ENCODE measurements around the gene TAS2R41. TPM values are rescaled to one million over a fixed set of nuclear protein-coding genes. Genes with fewer than 3 reads are reported as not detected.

Gene TAS2R41
- total RNA-seq, 4 donors from 2014 or later, result not detected

- no peak for TF ChIP-seq CTCF (IDR thresholded peaks at IDR 0.05; ENCODE audit: low read depth)
These were observed 29.2 kb upstream of the TAS2R41 start for GRCh38 chr7:143448429-143448828.

GRCh38 chr7:143449793-143450192 lies 27.9 kb upstream of the TAS2R41 start:
- TF ChIP-seq CTCF (IDR thresholded peaks at IDR 0.05; ENCODE audit: low read depth), result no peak

- no peak for TF ChIP-seq CTCF (IDR thresholded peaks at IDR 0.05; ENCODE audit: low read depth)
These were observed 26.6 kb upstream of the TAS2R41 start for GRCh38 chr7:143451122-143451521.

GRCh38 chr7:143451746-143452145 lies 25.9 kb upstream of the TAS2R41 start:
- no peak for TF ChIP-seq CTCF (IDR thresholded peaks at IDR 0.05; ENCODE audit: low read depth)

- no peak for TF ChIP-seq CTCF (IDR thresholded peaks at IDR 0.05; ENCODE audit: low read depth)
These were observed 25.2 kb upstream of the TAS2R41 start for GRCh38 chr7:143452495-143452894.

- TF ChIP-seq CTCF (IDR thresholded peaks at IDR 0.05; ENCODE audit: low read depth), result no peak
These were observed 23.5 kb upstream of the TAS2R41 start for GRCh38 chr7:143454091-143454680.

GRCh38 chr7:143455491-143455890 lies 22.2 kb upstream of the TAS2R41 start:
- TF ChIP-seq CTCF (IDR thresholded peaks at IDR 0.05; ENCODE audit: low read depth), result no peak
